Ascending aorta (tissue), 2 donors: Measurements from ENCODE around the gene GALC. TPM values are rescaled to one million over a fixed set of nuclear protein-coding genes. Genes with fewer than 3 reads are reported as not detected.
A peak's percentile ranks its signal among the peaks of the same experiment; 100 is the strongest.

Source experiments
- DNase-seq, 2 donors: peaks; one replicate each; pipeline ENCODE4 v3.0.0-alpha.2; 2019; ENCODE audit warnings: low spot score in 2 of 2
- H3K27ac ChIP-seq, 2 donors: fragments of 200-600 bp; sonication (generic); one replicate each; pipeline ENCODE4 v1.5.1; 2016 to 2017; ENCODE audit warnings: mild to moderate bottlenecking in 1 of 2
- H3K27me3 ChIP-seq: fragments of 200-600 bp; sonication (generic); one replicate; pipeline ENCODE4 v1.5.1; 2017
- H3K36me3 ChIP-seq, 2 donors: fragments of 200-600 bp; sonication (generic); one replicate each; pipeline ENCODE4 v1.5.1; 2016
- H3K4me1 ChIP-seq, 2 donors: fragments of 200-600 bp; sonication (generic); one replicate each; pipeline ENCODE4 v1.5.1; 2016 to 2017; ENCODE audit warnings: mild to moderate bottlenecking in 1 of 2
- H3K4me3 ChIP-seq, 2 donors: fragments of 200-600 bp; sonication (generic); one replicate each; pipeline ENCODE4 v1.5.1; 2016 to 2017; ENCODE audit warnings: mild to moderate bottlenecking in 1 of 2
- H3K9me3 ChIP-seq, 2 donors: fragments of 200-600 bp; sonication (generic); one replicate each; pipeline ENCODE4 v1.5.1; 2016
- CTCF ChIP-seq, 3 experiments: fragments of 200-600 bp in 2 of 3; fragments of 450-650 bp in 1 of 3; sonication (generic) in 2 of 3; IDR thresholded peaks; one replicate each; pipeline ENCODE4 v1.5.1; 2016 to 2019; ENCODE audit warnings: antibody characterized with exemption in 3 of 3, mild to moderate bottlenecking in 1 of 3, moderate library complexity in 1 of 3
- intact Hi-C: fragments of 100-400 bp; cut with DNase I; formaldehyde crosslinking; loops from one replicate; pipeline ENCODE4 v1.15.1; 2023
- total RNA-seq: library from RNA; depleted of rRNA; stranded (reverse); fragments of >200 nt; gene quantifications from one replicate; pipeline ENCODE4 v1.1.0, GENCODE V29; 2016

The GALC gene
- total RNA-seq: 31.7 TPM

GRCh38 chr14:87992718-87993628, at the start of gene GALC:
Gene GALC (minus strand): TSS chr14:87993182. CDS start chr14:87993164, 18 bp downstream.
- Histone ChIP-seq H3K4me3 (peak within 1 kb of the TSS; percentile 93 to 95), H3K9me3 (no peaks in the 10 kb centered on the region), H3K36me3 (no peaks in the 10 kb centered on the region), H3K27me3 (no peaks in the 10 kb centered on the region), H3K27ac (peak within 1 kb of the TSS; percentile 95 to 96), H3K4me1 (peaks cover 0 to 16% of the 10 kb centered on the region in 2 donors)
- intact Hi-C loops: loop anchor here (2.0 to 5.0 kb wide), 3 partner anchors 394 to 844 kb away; partner anchors contain the start of gene PTPN21
- no peak for TF ChIP-seq CTCF (IDR thresholded peaks at IDR 0.05)
- peak; percentile 90 to 98 for DNase-seq

GRCh38 chr14:88040146-88040545, 47.2 kb upstream of the GALC start:
- H3K9me3 ChIP-seq: no peaks in the 10 kb centered on the region
- intact Hi-C loops: no loop called here
- H3K36me3 ChIP-seq: no peaks in the 10 kb centered on the region
- no peaks in the 10 kb centered on the region for H3K27me3 ChIP-seq
- H3K4me1 ChIP-seq: no peaks in the 10 kb centered on the region
- H3K27ac ChIP-seq: no peak overlapping the region
- no peak for DNase-seq
- TF ChIP-seq CTCF (IDR thresholded peaks at IDR 0.05): no peak
- no peak overlapping the region for H3K4me3 ChIP-seq

- no peak for DNase-seq
- Histone ChIP-seq H3K4me1 (no peaks in the 10 kb centered on the region), H3K9me3 (no peaks in the 10 kb centered on the region), H3K36me3 (no peaks in the 10 kb centered on the region), H3K4me3 (no peak overlapping the region), H3K27ac (no peak overlapping the region), H3K27me3 (no peaks in the 10 kb centered on the region)
- no peak for TF ChIP-seq CTCF (IDR thresholded peaks at IDR 0.05)
- intact Hi-C loops: no loop called here
Observed at GRCh38 chr14:88039197-88039596, 46.2 kb upstream of the GALC start.

GRCh38 chr14:88037325-88037724, 44.3 kb upstream of the GALC start:
- intact Hi-C loops: no loop called here
- no peak for TF ChIP-seq CTCF (IDR thresholded peaks at IDR 0.05)
- DNase-seq: no peak
- Histone ChIP-seq H3K4me1 (no peaks in the 10 kb centered on the region), H3K36me3 (no peaks in the 10 kb centered on the region), H3K27me3 (no peaks in the 10 kb centered on the region), H3K4me3 (no peak overlapping the region), H3K9me3 (no peaks in the 10 kb centered on the region), H3K27ac (no peak overlapping the region)

- DNase-seq: no peak
- intact Hi-C loops: no loop called here
- no peaks in the 10 kb centered on the region for H3K4me1 ChIP-seq
Observed at GRCh38 chr14:88036422-88036821, 43.4 kb upstream of the GALC start.

More at GRCh38 chr14:88036422-88036821, 43.4 kb upstream of the GALC start:
- Histone ChIP-seq H3K4me3 (no peak overlapping the region), H3K27ac (no peak overlapping the region), H3K9me3 (no peaks in the 10 kb centered on the region), H3K36me3 (no peaks in the 10 kb centered on the region), H3K27me3 (no peaks in the 10 kb centered on the region)
- TF ChIP-seq CTCF (IDR thresholded peaks at IDR 0.05): no peak
